Measurements from ENCODE around the gene WDR20.

DNA sequence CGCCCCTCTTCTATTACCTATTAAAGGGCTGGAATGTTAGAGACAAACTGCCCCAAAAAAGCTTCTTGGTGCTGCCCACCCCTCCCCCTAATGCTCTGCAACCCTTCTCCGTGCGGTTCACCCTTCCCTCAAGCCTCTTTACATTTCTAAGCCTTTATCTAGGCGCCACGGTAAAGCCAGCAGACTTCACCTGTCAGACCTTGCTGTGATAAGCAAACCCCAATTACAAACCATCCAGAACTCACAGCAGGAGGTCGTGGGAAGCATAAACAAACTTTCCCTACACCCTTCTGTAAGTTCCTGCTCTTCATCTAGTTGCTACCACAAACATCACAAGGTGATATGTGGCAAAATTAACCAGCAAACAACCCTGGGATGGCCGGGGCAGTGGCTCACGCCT is 108.4 kb downstream of the WDR20 start:
- TF ChIP-seq, protein P1, sequence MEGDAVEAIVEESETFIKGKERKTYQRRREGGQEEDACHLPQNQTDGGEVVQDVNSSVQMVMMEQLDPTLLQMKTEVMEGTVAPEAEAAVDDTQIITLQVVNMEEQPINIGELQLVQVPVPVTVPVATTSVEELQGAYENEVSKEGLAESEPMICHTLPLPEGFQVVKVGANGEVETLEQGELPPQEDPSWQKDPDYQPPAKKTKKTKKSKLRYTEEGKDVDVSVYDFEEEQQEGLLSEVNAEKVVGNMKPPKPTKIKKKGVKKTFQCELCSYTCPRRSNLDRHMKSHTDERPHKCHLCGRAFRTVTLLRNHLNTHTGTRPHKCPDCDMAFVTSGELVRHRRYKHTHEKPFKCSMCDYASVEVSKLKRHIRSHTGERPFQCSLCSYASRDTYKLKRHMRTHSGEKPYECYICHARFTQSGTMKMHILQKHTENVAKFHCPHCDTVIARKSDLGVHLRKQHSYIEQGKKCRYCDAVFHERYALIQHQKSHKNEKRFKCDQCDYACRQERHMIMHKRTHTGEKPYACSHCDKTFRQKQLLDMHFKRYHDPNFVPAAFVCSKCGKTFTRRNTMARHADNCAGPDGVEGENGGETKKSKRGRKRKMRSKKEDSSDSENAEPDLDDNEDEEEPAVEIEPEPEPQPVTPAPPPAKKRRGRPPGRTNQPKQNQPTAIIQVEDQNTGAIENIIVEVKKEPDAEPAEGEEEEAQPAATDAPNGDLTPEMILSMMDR (IDR thresholded peaks at IDR 0.05), result no peak
- TF ChIP-seq POLR2AphosphoS5 (IDR thresholded peaks at IDR 0.05), result no peak

Data from suprapubic skin (tissue), 3 donors.